Measurements from ENCODE around the gene NACC2.

DNA sequence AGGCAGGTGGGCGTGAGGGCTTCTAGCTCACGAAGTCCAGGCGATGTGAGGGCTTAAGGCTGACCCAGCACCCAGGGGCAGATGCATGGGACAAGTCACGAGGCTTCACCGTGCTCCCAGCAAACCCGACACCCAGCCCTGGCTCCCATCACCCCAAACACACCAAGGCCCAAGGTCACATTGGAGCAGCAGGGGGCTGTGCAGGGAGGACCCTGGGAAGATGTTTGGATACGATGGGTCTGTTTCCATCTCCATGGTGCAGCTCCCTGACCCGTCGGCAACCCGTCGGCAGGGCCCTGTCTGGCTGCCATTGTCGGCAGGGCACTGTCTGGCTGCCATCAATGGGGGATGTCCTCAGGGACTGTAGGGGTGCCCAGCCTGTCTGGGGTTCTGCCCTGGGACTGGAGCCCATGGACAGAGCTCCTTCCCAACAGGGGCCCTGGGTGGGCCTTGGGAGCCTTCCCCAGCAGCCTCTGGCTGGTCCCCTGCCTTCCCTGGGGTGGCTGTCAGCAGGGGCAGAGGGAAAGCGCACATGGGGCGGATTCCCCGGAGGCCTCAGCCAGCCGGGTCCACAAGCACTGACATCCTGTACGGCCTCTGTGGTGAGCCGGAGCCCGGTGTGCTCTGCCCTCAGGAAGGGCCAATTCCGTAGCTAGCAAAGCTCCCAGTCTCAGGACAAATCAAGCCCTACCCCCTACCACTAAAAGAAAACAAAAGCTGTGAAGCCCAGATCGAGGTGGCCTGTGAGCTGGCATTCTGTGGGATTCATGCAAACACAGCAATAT is 47.1 kb downstream of the NACC2 start:
- TF ChIP-seq ZBTB21 (tag by site-specific recombination; IDR thresholded peaks at IDR 0.05) (no peak), ZNF133 (tag by site-specific recombination; IDR thresholded peaks at IDR 0.05) (no peak), ZNF174 (tag by site-specific recombination; IDR thresholded peaks at IDR 0.05) (no peak), ZNF792 (tag by site-specific recombination; IDR thresholded peaks at IDR 0.05) (no peak), ZNF132 (tag by site-specific recombination; IDR thresholded peaks at IDR 0.05; ENCODE audit: borderline replicate concordance) (no peak)
- TF ChIP-seq, protein P1, sequence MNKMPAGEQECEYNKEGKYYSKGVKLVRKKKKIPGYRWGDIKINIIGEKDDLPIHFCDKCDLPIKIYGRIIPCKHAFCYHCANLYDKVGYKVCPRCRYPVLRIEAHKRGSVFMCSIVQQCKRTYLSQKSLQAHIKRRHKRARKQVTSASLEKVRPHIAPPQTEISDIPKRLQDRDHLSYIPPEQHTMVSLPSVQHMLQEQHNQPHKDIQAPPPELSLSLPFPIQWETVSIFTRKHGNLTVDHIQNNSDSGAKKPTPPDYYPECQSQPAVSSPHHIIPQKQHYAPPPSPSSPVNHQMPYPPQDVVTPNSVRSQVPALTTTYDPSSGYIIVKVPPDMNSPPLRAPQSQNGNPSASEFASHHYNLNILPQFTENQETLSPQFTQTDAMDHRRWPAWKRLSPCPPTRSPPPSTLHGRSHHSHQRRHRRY (tag by site-specific recombination; IDR thresholded peaks at IDR 0.05) = no peak
- TF ChIP-seq, protein P2, sequence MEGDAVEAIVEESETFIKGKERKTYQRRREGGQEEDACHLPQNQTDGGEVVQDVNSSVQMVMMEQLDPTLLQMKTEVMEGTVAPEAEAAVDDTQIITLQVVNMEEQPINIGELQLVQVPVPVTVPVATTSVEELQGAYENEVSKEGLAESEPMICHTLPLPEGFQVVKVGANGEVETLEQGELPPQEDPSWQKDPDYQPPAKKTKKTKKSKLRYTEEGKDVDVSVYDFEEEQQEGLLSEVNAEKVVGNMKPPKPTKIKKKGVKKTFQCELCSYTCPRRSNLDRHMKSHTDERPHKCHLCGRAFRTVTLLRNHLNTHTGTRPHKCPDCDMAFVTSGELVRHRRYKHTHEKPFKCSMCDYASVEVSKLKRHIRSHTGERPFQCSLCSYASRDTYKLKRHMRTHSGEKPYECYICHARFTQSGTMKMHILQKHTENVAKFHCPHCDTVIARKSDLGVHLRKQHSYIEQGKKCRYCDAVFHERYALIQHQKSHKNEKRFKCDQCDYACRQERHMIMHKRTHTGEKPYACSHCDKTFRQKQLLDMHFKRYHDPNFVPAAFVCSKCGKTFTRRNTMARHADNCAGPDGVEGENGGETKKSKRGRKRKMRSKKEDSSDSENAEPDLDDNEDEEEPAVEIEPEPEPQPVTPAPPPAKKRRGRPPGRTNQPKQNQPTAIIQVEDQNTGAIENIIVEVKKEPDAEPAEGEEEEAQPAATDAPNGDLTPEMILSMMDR (tag by site-specific recombination; IDR thresholded peaks at IDR 0.05) = no peak
- TF ChIP-seq, protein P3, sequence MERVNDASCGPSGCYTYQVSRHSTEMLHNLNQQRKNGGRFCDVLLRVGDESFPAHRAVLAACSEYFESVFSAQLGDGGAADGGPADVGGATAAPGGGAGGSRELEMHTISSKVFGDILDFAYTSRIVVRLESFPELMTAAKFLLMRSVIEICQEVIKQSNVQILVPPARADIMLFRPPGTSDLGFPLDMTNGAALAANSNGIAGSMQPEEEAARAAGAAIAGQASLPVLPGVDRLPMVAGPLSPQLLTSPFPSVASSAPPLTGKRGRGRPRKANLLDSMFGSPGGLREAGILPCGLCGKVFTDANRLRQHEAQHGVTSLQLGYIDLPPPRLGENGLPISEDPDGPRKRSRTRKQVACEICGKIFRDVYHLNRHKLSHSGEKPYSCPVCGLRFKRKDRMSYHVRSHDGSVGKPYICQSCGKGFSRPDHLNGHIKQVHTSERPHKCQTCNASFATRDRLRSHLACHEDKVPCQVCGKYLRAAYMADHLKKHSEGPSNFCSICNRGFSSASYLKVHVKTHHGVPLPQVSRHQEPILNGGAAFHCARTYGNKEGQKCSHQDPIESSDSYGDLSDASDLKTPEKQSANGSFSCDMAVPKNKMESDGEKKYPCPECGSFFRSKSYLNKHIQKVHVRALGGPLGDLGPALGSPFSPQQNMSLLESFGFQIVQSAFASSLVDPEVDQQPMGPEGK (tag by site-specific recombination; IDR thresholded peaks at IDR 0.05) = no peak
- TF ChIP-seq, protein P4, sequence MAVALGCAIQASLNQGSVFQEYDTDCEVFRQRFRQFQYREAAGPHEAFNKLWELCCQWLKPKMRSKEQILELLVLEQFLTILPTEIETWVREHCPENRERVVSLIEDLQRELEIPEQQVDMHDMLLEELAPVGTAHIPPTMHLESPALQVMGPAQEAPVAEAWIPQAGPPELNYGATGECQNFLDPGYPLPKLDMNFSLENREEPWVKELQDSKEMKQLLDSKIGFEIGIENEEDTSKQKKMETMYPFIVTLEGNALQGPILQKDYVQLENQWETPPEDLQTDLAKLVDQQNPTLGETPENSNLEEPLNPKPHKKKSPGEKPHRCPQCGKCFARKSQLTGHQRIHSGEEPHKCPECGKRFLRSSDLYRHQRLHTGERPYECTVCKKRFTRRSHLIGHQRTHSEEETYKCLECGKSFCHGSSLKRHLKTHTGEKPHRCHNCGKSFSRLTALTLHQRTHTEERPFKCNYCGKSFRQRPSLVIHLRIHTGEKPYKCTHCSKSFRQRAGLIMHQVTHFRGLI (tag by site-specific recombination; IDR thresholded peaks at IDR 0.05) = no peak
- TF ChIP-seq, protein P5, sequence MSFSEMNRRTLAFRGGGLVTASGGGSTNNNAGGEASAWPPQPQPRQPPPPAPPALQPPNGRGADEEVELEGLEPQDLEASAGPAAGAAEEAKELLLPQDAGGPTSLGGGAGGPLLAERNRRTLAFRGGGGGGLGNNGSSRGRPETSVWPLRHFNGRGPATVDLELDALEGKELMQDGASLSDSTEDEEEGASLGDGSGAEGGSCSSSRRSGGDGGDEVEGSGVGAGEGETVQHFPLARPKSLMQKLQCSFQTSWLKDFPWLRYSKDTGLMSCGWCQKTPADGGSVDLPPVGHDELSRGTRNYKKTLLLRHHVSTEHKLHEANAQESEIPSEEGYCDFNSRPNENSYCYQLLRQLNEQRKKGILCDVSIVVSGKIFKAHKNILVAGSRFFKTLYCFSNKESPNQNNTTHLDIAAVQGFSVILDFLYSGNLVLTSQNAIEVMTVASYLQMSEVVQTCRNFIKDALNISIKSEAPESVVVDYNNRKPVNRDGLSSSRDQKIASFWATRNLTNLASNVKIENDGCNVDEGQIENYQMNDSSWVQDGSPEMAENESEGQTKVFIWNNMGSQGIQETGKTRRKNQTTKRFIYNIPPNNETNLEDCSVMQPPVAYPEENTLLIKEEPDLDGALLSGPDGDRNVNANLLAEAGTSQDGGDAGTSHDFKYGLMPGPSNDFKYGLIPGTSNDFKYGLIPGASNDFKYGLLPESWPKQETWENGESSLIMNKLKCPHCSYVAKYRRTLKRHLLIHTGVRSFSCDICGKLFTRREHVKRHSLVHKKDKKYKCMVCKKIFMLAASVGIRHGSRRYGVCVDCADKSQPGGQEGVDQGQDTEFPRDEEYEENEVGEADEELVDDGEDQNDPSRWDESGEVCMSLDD (tag by site-specific recombination; IDR thresholded peaks at IDR 0.05) = no peak

All from HEK293 (cell line).